GM19099 (cell line): Measurements from ENCODE around the gene RERE.

Experiments
- POLR2A ChIP-seq: IDR thresholded peaks from 3 replicates; pipeline ENCODE4 v1.6.1; 2011; ENCODE audit warnings: low read depth; ENCODE audit not compliant: insufficient read length; ENCODE audit errors: extremely low read depth

Gene RERE

DNA sequence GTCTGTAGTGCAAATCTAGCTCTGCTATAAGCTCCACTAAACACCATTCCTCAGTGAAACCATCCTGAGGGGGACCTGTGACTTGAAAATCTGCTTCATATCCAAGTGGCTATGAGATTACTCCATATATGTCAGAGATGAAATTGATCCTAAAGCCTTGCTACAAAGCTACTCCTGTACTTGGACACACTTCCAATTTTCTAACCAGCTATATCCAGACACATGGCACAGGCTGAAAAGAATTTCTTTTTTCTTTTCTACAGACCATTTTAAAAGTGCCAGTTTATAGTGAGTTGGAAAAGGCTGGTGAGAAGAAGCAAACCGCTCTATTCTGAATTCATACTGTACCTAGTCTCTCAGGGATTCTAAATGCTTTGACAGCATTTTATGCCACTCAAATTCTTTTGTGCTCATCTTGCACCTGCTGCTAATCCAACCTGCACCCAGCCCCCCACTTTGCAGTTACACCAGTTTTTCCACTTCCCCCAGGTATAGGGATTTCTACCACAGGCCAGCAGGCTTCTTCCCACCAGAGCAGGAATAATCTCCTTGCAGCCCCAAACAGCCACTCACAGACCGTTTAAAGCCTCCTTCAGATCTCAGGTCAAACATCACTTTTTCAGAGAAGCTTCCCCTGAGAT, 112.5 kb downstream of the RERE start:
- no peak for TF ChIP-seq POLR2A

DNA sequence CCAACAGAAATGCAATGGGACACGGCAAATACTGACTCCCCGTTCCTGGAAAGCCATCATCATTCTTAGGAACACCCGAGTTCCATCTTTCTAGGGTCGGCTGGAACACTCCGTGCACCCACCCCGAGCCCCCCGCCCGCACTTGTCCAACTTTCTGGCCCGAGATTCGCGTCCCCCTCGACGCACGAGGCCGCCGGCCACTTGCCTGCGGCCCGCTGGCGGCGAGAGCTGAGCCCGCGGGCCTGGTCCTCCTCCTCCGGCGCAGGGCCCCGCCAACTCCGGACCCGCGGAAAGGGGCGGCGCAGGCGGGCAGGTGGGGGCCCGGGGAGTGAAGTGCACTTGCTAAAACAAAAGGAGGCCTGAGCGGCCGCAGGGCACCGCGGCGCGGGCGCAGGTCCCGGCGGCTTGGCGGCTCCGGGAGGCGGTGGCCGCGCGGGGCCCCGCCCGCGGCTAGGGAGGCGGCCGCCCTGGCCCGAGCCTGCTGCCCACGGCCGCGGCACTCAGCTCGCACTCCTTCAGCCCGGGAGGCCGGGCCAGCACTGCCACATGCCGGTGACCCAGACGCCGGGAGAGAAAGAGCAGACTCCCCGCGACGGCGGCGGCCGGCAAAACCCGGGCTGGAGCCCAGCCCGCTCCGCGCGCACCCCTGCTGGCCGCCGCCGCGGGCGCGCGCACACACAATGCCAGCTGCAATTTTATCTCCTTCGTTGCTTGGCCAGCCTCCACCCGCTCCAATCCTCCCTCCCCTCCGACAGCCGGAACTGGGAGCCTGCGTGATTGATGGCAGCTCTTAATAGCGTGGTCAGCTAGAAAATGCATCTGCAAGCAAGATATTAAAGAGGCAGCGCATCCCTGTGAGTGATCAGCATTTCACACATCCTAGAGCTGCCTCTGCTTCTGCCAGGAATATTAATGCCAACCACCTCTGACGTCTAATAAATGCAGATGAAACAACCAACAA, 114.3 kb downstream of the RERE start:
- peak; percentile 83 for TF ChIP-seq POLR2A

DNA sequence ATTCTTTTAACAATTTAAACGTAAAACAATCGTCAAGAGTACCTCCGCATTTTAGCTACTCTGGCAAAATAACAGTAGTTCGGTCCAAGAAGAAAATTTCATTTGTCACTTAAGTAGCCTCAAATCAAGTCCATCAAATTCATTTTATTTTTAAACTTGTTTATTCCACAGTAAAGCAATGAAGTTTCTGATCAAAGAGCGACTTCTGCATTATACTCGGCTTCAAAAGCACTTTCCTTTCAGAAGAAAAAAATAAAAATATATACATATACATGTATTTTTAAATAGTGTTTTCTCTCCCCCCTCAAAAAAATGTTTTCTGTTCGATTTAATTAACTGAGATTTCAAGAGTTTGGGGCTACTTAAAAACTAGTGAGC, 115.0 kb downstream of the RERE start:
- no peak for TF ChIP-seq POLR2A

DNA sequence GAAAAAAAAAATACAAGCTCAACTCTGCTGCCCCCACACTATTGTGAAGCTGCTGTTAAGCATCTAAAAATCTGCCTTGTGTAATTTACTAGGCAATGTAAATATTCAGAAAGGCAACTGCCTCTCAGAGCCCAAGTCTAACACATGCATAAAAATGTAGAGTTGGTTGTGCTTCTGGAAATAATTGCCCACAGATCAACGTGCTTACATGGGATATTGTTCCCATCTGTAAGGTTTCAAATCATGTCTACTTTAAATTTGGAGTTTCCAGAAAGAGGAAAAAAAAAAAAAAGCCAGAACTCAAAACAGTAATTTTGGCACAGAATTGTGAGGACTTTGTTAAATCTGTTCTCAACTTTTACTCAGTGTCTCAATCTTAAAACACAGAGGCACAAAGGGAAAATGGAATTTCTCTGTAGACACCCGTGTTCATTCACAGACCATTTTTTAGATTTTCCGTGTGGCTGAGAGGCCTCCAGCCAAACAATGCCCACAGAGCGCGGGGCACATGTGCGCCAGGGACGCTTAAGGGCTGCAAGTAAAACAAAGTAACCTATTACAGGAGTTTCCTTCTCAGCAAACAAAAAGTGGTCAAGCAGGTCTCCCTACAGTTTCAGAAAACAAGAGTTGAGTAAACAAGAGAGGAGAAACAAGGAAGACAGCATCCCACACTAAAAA, 115.5 kb downstream of the RERE start:
- no peak for TF ChIP-seq POLR2A

DNA sequence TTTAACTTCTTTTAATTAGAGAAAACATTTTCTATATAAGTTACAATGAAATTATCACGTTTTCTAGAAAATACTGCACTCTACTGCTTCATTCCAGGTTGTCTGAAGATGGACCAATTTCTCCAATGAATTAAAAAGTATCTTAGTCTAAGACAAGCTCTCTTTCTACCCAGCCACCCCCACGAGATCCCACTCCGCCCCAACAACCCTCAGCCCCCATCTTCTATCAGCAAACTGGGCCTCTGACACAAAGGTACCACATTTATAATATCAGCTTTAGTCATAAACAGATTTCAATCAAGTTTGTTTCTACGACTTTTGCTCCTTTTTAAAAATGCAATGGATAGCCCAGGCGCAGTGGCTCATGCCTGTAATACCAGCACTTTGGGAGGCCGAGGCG, 117.8 kb downstream of the RERE start:
- no peak for TF ChIP-seq POLR2A

DNA sequence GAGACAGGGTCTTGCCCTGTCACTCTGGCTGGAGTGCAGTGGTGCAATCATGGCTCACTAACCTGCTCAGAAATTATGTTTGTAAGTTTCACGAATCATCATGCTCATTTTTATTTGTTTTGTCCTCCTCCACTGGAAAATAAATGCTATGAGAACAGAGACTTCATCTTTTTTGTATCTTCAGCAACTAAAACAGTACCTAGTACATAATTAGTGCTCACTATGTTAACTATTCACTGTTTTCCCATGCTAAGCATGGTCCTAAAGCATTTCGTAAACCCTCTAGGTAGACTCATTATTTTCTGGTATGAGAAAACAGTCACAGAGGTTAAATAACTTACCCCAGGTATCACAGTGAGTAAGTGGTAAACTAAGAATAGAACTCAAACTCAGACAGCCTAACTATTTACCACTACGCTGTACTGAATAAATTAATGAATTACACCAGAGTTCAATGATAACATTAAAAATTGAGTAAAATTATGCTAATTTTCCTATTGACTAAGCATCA, 118.4 kb downstream of the RERE start:
- TF ChIP-seq POLR2A = no peak

- TF ChIP-seq POLR2A = no peak
Observed at GRCh38 chr1:8698012-8698630, 119.3 kb downstream of the RERE start.

- no peak for TF ChIP-seq POLR2A
Observed at GRCh38 chr1:8693107-8693506, 124.3 kb downstream of the RERE start.

- TF ChIP-seq POLR2A = no peak
Observed at GRCh38 chr1:8691662-8692061, 125.8 kb downstream of the RERE start.

- TF ChIP-seq POLR2A = no peak
Observed at GRCh38 chr1:8690253-8690525, 127.3 kb downstream of the RERE start.

- no peak for TF ChIP-seq POLR2A
Observed at GRCh38 chr1:8689431-8690252, 127.8 kb downstream of the RERE start.

GRCh38 chr1:8687538-8687937, 129.9 kb downstream of the RERE start:
- TF ChIP-seq POLR2A = no peak

DNA sequence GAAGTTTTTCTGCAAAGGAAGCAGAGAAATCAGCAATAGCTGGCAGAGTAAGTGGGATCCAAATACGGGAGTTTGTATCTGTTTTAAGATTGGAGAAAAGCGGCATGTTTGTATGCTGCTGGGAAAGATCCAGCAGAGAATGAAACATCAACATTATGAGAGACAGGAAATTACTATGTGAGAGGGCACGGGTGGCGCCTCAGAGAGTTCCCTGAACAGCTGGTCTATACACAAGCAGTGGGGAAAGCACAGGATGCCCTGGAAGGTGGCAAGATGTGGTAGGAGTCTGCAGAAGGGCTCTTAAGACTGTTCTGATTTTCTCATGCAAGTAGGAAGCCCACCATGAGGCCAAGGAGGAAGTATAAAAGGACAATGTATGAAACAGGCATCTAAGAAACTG, 130.4 kb downstream of the RERE start:
- TF ChIP-seq POLR2A = no peak

GRCh38 chr1:8685463-8685862, 132.0 kb downstream of the RERE start:
- no peak for TF ChIP-seq POLR2A
